HG03460 (cell line): ENCODE measurements around the gene ARHGEF7.
A peak's percentile ranks its signal among the peaks of the same experiment; 100 is the strongest.

Experiments used
- ATAC-seq: cut with Tn5 transposase; IDR thresholded peaks from one replicate; pipeline ENCODE4 v1.9.1; 2021; ENCODE audit not compliant: unreplicated experiment

ARHGEF7 gene

GRCh38 chr13:111131611-111132010, 16.5 kb downstream of the ARHGEF7 start:
- no peak for ATAC-seq

GRCh38 chr13:111132948-111133347, 17.8 kb downstream of the ARHGEF7 start:
- ATAC-seq: no peak

GRCh38 chr13:111139452-111139851, 24.3 kb downstream of the ARHGEF7 start:
- ATAC-seq: no peak

GRCh38 chr13:111139873-111140561, 24.9 kb downstream of the ARHGEF7 start:
- no peak for ATAC-seq

- ATAC-seq: no peak
Measured at GRCh38 chr13:111140562-111141105, 25.5 kb downstream of the ARHGEF7 start.

- ATAC-seq: no peak
Measured at GRCh38 chr13:111142472-111142871, 27.4 kb downstream of the ARHGEF7 start.

GRCh38 chr13:111143865-111144540, 28.9 kb downstream of the ARHGEF7 start:
- no peak for ATAC-seq

- ATAC-seq: no peak
Measured at GRCh38 chr13:111145071-111145470, 30.0 kb downstream of the ARHGEF7 start.

- ATAC-seq: no peak
Measured at GRCh38 chr13:111145506-111145905, 30.4 kb downstream of the ARHGEF7 start.

- ATAC-seq: no peak
Measured at GRCh38 chr13:111152844-111153243, 37.7 kb downstream of the ARHGEF7 start.

GRCh38 chr13:111153279-111153976, 38.3 kb downstream of the ARHGEF7 start:
- peak; percentile 87 for ATAC-seq

GRCh38 chr13:111153977-111154332, 38.8 kb downstream of the ARHGEF7 start:
- peak; percentile 52 for ATAC-seq

- ATAC-seq: no peak
Measured at GRCh38 chr13:111156421-111156820, 41.3 kb downstream of the ARHGEF7 start.

GRCh38 chr13:111158136-111158805, 43.2 kb downstream of the ARHGEF7 start:
- no peak for ATAC-seq

- no peak for ATAC-seq
Measured at GRCh38 chr13:111159362-111160320, 44.5 kb downstream of the ARHGEF7 start.

GRCh38 chr13:111160648-111161047, 45.5 kb downstream of the ARHGEF7 start:
- ATAC-seq: no peak

- peak; percentile 37 for ATAC-seq
Measured at GRCh38 chr13:111161601-111162600, 46.8 kb downstream of the ARHGEF7 start.

- ATAC-seq: peak; percentile 52
Measured at GRCh38 chr13:111165241-111166010, 50.3 kb downstream of the ARHGEF7 start.
